GM21515 (cell line): ENCODE data around the gene ZNF790.

Experiments used
- ATAC-seq: cut with Tn5 transposase; IDR thresholded peaks from one replicate; pipeline ENCODE4 v1.9.1; 2021; ENCODE audit not compliant: unreplicated experiment

The ZNF790 gene

DNA sequence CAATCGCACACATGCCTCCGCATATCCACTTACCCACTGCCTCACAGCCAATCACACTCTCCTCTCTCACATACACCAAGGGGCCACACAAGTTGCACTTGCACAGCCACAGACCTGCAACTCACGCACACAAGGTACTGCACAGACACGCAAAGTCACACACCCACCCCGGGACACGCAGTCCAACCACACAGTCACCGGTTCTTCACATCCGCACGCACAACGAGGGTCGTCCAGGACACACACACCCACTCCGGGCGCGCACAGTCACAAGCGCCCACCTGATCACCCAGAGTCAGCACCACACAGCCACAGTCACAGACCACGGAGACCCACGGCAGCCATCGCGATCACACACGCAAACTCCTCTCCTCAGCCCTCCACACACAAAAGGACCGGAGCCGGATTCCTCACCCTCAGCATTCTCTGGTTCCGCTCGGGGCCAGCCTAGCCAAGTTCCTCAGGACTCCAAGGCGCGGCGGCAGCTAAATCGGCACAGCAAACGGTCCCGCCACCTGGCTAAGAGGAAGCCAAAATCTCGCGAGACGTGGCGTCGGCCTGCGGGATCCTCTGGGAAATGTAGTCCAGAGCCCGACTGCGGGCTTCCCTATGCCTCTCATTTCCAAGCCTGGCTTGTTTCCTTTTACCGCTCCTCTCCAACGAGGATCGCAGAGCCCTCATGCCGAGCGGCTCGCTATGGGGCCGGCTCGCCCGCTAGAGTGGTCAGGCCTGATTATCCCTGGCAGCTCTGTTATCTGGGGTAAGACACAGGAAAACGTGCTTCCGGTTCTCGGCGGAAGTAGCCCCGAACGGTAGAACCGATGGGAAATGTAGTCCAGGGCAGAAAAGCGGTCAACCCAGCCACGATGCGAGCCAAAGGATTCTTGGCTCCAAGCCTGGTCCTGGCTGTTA lies 65.6 kb downstream of the ZNF790 start, which contains the start of gene ZNF850:
Gene ZNF850, minus strand, starts transcription at position 497 of the 912 bp plus-strand sequence. CDS start 10,201 bp downstream, outside the sequence.
- peak; percentile 86 for ATAC-seq

DNA sequence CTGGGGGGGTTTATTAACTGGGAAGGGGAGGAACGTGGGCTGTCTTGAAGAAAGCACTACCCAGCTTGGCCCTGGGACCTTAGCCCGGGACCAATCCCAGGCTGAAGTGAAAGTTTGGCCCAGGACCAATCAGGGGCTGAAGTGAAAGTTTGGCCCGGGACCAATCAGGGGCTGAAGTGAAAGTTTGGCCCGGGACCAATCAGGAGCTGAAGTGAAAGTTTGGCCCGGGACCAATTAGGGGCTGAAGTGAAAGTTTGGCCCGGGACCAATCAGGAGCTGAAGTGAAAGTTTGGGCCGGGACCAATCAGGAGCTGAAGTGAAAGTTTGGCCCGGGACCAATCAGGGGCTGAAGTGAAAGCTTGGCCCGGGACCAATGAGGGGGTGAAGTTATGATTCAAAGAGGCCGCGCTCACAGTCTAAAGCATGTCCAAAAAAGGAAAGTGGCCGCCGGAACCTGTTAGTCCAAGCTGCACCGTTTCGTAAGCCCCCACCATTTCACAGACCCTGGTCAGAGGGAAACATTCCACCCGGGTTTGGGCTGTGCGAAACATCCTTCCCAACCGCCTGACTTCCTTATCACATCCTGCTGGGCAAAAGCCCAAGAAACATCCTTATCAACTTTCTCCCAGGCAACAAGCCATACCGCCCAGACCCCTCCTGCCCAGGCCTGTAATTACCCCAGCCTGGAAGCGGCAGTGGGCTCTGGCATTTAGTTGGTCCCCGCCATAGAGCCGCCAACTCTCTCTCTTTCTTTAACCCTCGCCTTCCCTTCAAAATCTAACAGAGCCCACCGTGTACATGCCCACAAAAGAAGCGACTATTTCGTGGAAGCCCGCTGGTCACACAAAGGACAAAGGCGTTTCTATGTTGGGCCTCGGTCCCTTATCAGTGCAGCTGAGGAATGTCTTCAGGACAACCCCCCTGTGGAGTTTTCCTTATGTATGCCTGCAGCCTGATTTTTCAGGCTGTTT lies 66.6 kb downstream of the ZNF790 start:
- ATAC-seq = no peak
